DND-41 (cell line): ENCODE measurements around the gene ALDH1L1.

Experiments used
- ATAC-seq: fragments of 200-7000 bp; cut with Tn5 transposase; 3 replicates; pipeline ENCODE4 v1.9.1; 2021; ENCODE audit warnings: low read depth; ENCODE audit not compliant: insufficient read depth
- DNase-seq: peaks from one replicate; pipeline ENCODE4 v3.0.0-alpha.2; 2020
- H2AFZ ChIP-seq: 2 replicates; pipeline ENCODE4 v1.6.0; 2012; ENCODE audit warnings: low read depth, low read length
- H3K27ac ChIP-seq: 2 replicates; pipeline ENCODE4 v1.5.1; 2012; ENCODE audit warnings: low read length, inconsistent platforms
- H3K27me3 ChIP-seq: fragments of 200-600 bp; sonication (generic); 2 replicates; pipeline ENCODE4 v1.6.0; 2012; ENCODE audit warnings: low read length, mild to moderate bottlenecking, inconsistent platforms; ENCODE audit not compliant: insufficient read depth, poor library complexity
- H3K36me3 ChIP-seq: 2 replicates; pipeline ENCODE4 v1.5.1; 2012; ENCODE audit warnings: low read length, inconsistent platforms; ENCODE audit not compliant: insufficient read depth
- H3K4me1 ChIP-seq: 2 replicates; pipeline ENCODE4 v1.5.1; 2012; ENCODE audit warnings: mild to moderate bottlenecking, low read length; ENCODE audit not compliant: insufficient read depth
- H3K4me2 ChIP-seq: 2 replicates; pipeline ENCODE4 v1.6.0; 2012; ENCODE audit warnings: mild to moderate bottlenecking, moderate library complexity, low read length, inconsistent platforms; ENCODE audit not compliant: insufficient read depth
- H3K4me3 ChIP-seq, 2 experiments: fragments of 200-600 bp in 1 of 2; shearing (Covaris generic) in 1 of 2; 2 replicates each; pipeline ENCODE4 v1.5.1; 2012 to 2016; ENCODE audit warnings: inconsistent platforms in 2 of 2, low read length in 2 of 2, mild to moderate bottlenecking in 2 of 2, low read depth in 1 of 2, moderate library complexity in 1 of 2
- H3K79me2 ChIP-seq: 2 replicates; pipeline ENCODE4 v1.6.0; 2012; ENCODE audit warnings: low read length, inconsistent platforms; ENCODE audit not compliant: insufficient read depth
- H3K9ac ChIP-seq: 2 replicates; pipeline ENCODE4 v1.6.0; 2012; ENCODE audit warnings: low read depth, mild to moderate bottlenecking, inconsistent platforms, low read length, moderate library complexity
- H3K9me3 ChIP-seq: 2 replicates; pipeline ENCODE4 v1.5.1; 2012; ENCODE audit warnings: low read length, moderate library complexity, mild to moderate bottlenecking, inconsistent platforms; ENCODE audit not compliant: insufficient read depth, severe bottlenecking
- H4K20me1 ChIP-seq: 2 replicates; pipeline ENCODE4 v1.6.0; 2012; ENCODE audit warnings: low read length; ENCODE audit not compliant: insufficient read depth
- EZH2 ChIP-seq: IDR thresholded peaks from 3 replicates; pipeline ENCODE4 v1.6.1; 2012; ENCODE audit warnings: borderline replicate concordance, low read depth, mild to moderate bottlenecking, moderate library complexity, low read length, inconsistent platforms; ENCODE audit not compliant: severe bottlenecking
- TF ChIP-seq, protein P1 (sequence below): IDR thresholded peaks from 2 replicates; pipeline ENCODE4 v1.5.1; 2012; ENCODE audit warnings: borderline replicate concordance, low read length, moderate library complexity, mild to moderate bottlenecking; ENCODE audit not compliant: poor library complexity, severe bottlenecking; ENCODE audit errors: extremely low read depth

Gene ALDH1L1

DNA sequence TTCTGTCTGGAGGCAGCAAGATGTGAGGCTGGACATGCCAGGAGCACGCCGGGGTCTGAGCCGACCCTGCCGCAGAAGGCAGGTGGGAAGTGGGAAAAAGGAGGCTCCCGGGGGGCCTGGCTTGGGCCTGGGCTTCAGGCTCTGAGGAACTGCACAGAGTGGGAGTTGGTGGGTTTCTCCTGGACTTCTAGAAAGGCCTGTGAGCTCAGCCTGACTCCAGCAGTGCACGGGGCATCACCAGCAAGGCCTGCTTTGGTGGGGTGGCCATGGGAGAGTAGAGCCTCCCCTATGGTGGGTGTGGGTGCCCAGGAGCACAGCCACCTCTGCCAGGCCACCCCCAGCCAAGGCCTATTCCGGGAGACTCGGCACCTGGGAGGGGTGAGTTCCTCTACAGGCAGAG is 78.4 kb downstream of the ALDH1L1 start:
- Histone ChIP-seq H3K4me2 (no peak overlapping the region), H3K27ac (no peak overlapping the region), H3K4me3 (no peak overlapping the region), H2AFZ (no peak overlapping the region), H3K36me3 (no peaks in the 10 kb centered on the region), H3K4me1 (no peaks in the 10 kb centered on the region), H3K9me3 (peaks cover 4% of the 10 kb centered on the region), H3K27me3 (no peaks in the 10 kb centered on the region), H3K79me2 (no peaks in the 10 kb centered on the region), H4K20me1 (no peaks in the 10 kb centered on the region), H3K9ac (no peak overlapping the region)
- ATAC-seq, result no peak
- TF ChIP-seq, protein P1, sequence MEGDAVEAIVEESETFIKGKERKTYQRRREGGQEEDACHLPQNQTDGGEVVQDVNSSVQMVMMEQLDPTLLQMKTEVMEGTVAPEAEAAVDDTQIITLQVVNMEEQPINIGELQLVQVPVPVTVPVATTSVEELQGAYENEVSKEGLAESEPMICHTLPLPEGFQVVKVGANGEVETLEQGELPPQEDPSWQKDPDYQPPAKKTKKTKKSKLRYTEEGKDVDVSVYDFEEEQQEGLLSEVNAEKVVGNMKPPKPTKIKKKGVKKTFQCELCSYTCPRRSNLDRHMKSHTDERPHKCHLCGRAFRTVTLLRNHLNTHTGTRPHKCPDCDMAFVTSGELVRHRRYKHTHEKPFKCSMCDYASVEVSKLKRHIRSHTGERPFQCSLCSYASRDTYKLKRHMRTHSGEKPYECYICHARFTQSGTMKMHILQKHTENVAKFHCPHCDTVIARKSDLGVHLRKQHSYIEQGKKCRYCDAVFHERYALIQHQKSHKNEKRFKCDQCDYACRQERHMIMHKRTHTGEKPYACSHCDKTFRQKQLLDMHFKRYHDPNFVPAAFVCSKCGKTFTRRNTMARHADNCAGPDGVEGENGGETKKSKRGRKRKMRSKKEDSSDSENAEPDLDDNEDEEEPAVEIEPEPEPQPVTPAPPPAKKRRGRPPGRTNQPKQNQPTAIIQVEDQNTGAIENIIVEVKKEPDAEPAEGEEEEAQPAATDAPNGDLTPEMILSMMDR, result no peak
- TF ChIP-seq EZH2, result no peak
- DNase-seq, result no peak

GRCh38 chr3:126101521-126101982 is 78.8 kb downstream of the ALDH1L1 start:
- H3K4me2 ChIP-seq, result no peak overlapping the region
- no peak for TF ChIP-seq EZH2
- TF ChIP-seq, protein P1, result no peak
- peaks cover 8% of the 10 kb centered on the region for H3K9me3 ChIP-seq
- no peak overlapping the region for H2AFZ ChIP-seq
- no peaks in the 10 kb centered on the region for H4K20me1 ChIP-seq
- ATAC-seq (no peak), DNase-seq (no peak)
- no peaks in the 10 kb centered on the region for H3K79me2 ChIP-seq
- no peaks in the 10 kb centered on the region for H3K27me3 ChIP-seq
- H3K36me3 ChIP-seq, result no peaks in the 10 kb centered on the region
- no peak overlapping the region for H3K4me3 ChIP-seq
- H3K4me1 ChIP-seq, result no peaks in the 10 kb centered on the region
- H3K9ac ChIP-seq, result no peak overlapping the region
- no peak overlapping the region for H3K27ac ChIP-seq

DNA sequence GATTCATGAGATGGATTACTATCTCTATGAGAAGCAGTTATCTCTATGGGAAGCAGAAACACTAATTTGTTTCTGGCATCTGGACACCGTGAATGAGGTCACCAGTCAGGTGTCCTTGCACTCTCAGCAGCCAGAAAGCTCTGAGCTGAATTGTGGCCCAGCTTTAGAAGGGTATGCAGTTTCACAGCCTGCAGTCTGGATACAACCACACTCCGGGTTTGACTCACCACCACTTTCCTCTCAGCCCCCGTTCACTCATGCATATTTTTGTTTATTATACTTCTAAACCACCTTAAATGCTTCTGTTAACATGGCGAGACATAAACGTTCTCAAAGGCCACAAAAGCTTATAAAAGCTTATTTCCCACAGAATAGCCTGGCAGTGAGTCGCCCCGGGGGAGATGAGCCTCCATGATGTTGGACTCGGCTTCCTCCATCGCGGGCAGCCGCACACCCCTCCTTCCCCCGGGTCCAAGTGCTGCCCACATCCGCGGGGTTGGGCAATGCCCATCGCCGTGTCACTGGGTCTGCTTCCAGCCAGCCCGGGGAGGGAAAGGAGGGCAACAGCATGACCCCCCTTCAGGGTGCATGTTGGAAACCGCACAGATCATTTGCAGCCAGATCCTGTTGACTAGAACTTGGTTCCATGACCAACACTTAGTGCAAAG is 79.6 kb downstream of the ALDH1L1 start:
- Histone ChIP-seq H3K27ac (no peak overlapping the region), H3K27me3 (no peaks in the 10 kb centered on the region), H3K4me1 (no peaks in the 10 kb centered on the region), H4K20me1 (no peaks in the 10 kb centered on the region), H3K36me3 (no peaks in the 10 kb centered on the region), H3K4me3 (no peak overlapping the region), H3K79me2 (no peaks in the 10 kb centered on the region), H3K9me3 (peaks cover 8% of the 10 kb centered on the region), H3K9ac (no peak overlapping the region), H3K4me2 (no peak overlapping the region), H2AFZ (no peak overlapping the region)
- no peak for TF ChIP-seq EZH2
- TF ChIP-seq, protein P1, result no peak
- ATAC-seq, result no peak
- DNase-seq, result no peak
